Measurements from ENCODE around the gene RILPL2.
"Not testable (repeated sequence)": the region's sequence is repeated elsewhere in the genome, so short reads cannot be mapped to it uniquely, and the experiment has no call there.

Gene RILPL2

DNA sequence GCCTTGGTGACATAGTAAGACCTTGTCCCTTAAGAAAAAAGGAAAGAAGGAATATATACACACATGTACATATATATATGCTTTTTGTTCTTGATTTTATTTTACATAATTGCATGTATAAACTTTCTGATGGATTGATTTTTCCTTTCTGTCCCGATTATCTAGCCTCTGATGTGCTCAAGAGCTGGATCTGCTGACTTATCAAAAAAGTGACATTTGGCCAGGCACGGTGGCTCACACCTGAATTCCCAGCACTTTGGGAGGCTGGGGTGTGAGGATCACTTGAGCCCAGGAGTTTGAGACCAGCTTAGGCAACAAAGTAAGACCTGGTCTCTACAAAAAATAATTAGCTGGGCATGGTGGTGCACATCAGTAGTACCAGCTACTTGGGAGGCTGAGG is 33.5 kb upstream of the RILPL2 start:
- no peak for DNase-seq (ENCODE audit: low spot score)
- in situ Hi-C loops (cut with MboI; ENCODE audit: low pct_unique_long_range_greater_than_20kb, low sequenced_read_pairs, unreplicated experiment): no loop called here
- TF ChIP-seq, protein P1, sequence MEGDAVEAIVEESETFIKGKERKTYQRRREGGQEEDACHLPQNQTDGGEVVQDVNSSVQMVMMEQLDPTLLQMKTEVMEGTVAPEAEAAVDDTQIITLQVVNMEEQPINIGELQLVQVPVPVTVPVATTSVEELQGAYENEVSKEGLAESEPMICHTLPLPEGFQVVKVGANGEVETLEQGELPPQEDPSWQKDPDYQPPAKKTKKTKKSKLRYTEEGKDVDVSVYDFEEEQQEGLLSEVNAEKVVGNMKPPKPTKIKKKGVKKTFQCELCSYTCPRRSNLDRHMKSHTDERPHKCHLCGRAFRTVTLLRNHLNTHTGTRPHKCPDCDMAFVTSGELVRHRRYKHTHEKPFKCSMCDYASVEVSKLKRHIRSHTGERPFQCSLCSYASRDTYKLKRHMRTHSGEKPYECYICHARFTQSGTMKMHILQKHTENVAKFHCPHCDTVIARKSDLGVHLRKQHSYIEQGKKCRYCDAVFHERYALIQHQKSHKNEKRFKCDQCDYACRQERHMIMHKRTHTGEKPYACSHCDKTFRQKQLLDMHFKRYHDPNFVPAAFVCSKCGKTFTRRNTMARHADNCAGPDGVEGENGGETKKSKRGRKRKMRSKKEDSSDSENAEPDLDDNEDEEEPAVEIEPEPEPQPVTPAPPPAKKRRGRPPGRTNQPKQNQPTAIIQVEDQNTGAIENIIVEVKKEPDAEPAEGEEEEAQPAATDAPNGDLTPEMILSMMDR (IDR thresholded peaks at IDR 0.05; ENCODE audit: extremely low read depth, insufficient read depth, missing control alignments): no peak

DNA sequence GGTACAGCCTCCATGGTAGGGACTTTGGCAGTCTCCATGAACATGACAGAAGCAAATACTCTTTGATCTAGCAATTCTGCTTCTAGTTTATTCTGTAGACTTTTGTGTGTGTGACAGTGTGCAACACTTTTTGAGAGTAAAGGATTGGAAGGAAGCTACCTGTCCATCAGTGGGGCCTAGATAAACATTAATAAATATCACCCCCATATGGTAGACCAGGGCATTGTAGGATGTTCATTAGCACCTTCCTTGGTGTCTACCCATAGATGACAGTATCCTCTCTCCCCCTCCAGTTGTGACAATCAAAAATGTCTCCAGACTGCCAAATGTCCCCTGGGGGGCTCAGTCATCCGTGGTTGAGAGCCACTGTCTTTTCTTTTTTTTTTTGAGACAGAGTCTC is 32.3 kb upstream of the RILPL2 start:
- peak; percentile 66 for DNase-seq (ENCODE audit: low spot score)
- in situ Hi-C loops (cut with MboI; ENCODE audit: low pct_unique_long_range_greater_than_20kb, low sequenced_read_pairs, unreplicated experiment): no loop called here
- TF ChIP-seq, protein P1 (IDR thresholded peaks at IDR 0.05; ENCODE audit: extremely low read depth, insufficient read depth, missing control alignments): peak; percentile 51

DNA sequence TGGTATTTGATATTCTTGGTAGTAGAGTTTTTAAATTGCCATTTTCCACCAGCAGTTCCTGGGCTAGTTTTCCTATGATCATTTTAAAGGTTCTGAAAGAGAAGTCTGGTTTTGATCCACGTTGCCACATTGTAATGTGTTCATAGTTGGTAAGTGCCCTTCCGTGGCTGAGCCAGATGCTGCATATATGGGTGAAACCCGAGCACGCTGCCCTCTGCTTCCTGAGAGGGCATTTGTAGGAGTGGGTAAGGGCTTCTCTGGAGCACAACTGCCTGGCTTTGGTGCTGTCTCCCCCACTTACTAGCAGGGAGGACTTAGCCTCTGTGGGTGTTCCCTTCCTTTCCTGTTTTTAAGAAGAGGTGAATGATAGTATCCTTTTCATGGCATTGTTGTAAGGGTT is 28.6 kb upstream of the RILPL2 start:
- in situ Hi-C loops (cut with MboI; ENCODE audit: low pct_unique_long_range_greater_than_20kb, low sequenced_read_pairs, unreplicated experiment): no loop called here
- DNase-seq (ENCODE audit: low spot score): no peak
- TF ChIP-seq, protein P1 (IDR thresholded peaks at IDR 0.05; ENCODE audit: extremely low read depth, insufficient read depth, missing control alignments): no peak

DNA sequence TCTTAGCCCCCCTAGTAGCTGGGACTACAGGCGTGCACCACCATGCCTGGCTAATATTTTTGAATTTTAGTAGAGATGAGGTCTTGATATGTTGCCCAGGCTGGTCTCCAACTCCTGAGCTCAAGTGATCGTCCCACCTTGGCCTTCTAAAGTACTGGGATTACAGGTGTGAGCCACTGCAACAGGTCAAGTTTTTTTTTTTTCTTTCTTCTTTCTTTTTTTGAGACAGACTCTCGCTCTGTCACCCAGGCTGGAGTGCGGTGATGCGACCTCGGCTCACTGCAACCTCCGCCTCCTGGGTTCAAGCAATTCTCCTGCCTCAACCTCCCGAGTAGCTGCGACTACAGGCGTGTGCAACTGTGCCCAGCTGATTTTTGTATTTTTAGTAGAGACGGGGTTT is 26.7 kb upstream of the RILPL2 start:
- in situ Hi-C loops (cut with MboI; ENCODE audit: low pct_unique_long_range_greater_than_20kb, low sequenced_read_pairs, unreplicated experiment); DNase-seq (ENCODE audit: low spot score): not testable (repeated sequence)

DNA sequence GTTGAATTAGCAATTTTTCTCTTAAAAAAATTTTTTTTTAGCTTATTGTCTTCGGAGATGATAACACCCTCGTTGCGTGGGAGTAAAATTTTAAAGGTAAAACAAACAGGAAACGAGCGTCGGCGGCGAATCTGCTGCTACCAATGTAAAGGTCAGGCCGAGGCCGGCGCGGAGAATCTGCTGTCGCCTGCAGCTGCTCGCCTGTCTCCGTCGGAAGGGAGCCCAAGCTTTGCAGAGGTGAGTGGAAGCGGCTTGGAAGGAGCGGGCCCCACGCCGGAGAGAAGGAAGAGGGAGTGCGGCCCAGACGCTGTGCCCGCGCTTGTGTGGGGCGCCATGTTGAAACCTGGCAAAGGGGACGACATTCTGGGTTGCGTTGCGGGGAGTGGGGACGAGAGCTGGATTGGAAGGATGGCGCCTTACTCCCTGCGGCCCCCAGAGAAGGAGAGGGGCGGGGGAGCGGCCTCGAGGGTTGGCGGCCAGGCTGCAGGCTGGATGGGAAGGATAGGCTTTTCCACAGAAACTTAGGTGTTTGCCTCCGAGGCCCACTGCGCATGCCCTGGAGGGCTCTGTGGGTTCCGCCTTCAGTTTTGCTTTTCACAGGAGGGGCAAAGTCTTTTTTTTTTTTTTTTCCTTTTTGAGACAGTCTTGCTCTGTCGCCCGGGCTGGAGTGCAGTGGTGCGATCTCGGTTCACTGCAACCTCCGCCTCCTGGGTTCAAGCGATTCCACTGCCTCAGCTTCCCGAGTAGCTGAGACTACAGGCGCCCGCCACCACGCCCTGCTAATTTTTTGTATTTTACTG is 21.7 kb upstream of the RILPL2 start, which contains the start of gene SNRNP35:
TSS of gene SNRNP35 (plus strand) at position 160 of the 800 bp plus-strand sequence. CDS start 7,402 bp downstream, outside the sequence.
- in situ Hi-C loops (cut with MboI; ENCODE audit: low pct_unique_long_range_greater_than_20kb, low sequenced_read_pairs, unreplicated experiment): no loop called here
- TF ChIP-seq, protein P1 (IDR thresholded peaks at IDR 0.05; ENCODE audit: extremely low read depth, insufficient read depth, missing control alignments): no peak
- peak; percentile 78 for DNase-seq (ENCODE audit: low spot score)

DNA sequence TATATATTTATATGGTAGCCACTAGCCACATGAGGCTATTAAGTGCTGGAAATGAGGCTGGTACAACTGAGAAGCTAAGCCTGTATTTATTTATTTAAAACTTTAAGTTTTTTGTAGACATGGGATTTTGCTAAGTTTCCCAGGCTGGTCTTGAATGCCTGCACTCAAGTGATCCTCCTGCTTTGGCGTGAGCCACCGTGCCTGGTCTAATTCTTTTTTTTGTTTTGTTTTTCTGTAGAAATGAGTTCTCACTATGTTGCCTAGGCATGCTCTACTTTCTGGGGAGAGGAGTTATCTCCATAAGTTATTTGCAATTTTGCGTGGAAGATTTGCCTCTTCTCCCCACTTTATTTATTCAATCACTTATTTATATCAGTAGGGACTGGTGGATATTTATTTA is 16.7 kb upstream of the RILPL2 start:
- in situ Hi-C loops (cut with MboI; ENCODE audit: low pct_unique_long_range_greater_than_20kb, low sequenced_read_pairs, unreplicated experiment): no loop called here
- no peak for DNase-seq (ENCODE audit: low spot score)
- TF ChIP-seq, protein P1 (IDR thresholded peaks at IDR 0.05; ENCODE audit: extremely low read depth, insufficient read depth, missing control alignments): no peak

DNA sequence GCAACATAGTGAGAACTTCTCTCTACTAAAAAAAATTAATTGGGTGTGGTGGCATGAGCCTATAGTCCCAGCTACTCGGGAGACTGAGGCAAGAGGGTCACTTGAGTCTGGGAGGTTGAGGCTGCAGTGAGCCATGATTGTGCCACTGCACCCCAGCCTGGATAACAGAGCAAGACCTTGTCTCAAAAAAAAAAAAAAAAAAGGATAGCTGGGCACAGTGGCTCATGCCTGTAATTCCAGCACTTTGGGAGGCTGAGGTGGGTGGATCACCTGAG is 15.7 kb upstream of the RILPL2 start:
- in situ Hi-C loops (cut with MboI; ENCODE audit: low pct_unique_long_range_greater_than_20kb, low sequenced_read_pairs, unreplicated experiment); DNase-seq (ENCODE audit: low spot score): not testable (repeated sequence)

DNA sequence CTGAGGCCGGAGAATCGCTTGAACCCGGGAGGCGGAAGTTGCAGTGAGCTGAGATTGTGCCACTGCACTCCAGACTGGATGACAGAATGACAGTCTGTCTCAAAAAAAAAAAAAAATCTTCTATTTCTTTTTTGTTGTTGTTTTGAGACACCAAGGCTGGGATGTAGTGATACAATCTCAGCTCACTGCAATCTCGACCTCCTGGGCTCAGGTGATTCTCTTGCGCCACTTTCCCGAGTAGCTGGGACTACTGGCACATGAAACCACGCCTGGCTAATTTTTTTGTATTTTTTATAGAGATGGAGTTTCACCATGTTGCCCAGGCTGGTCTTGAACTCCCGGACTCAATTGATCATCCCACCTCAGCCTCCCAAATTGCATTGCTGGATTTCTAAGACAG is 14.2 kb upstream of the RILPL2 start:
- DNase-seq (ENCODE audit: low spot score): no peak
- TF ChIP-seq, protein P1 (IDR thresholded peaks at IDR 0.05; ENCODE audit: extremely low read depth, insufficient read depth, missing control alignments): no peak
- in situ Hi-C loops (cut with MboI; ENCODE audit: low pct_unique_long_range_greater_than_20kb, low sequenced_read_pairs, unreplicated experiment): no loop called here
